ENCODE results near the gene HPRT1. TPM values are rescaled to one million over a fixed set of nuclear protein-coding genes. Genes with fewer than 3 reads are reported as not detected.

Gene HPRT1
- 13.5 and 14.5 TPM in 2 replicates for total RNA-seq (2014; rRNA removed; shearing (Covaris generic))
- 96.6 and 101 TPM in 2 replicates for total RNA-seq (2022)
- Bru-seq, nascent RNA: percentile 88 among the genes with signal in this experiment
- BruChase-seq, experiment 1, labeled RNA remaining after a 6-hour chase: percentile 89 among the genes with signal in this experiment
- BruChase-seq, experiment 2, labeled RNA remaining after a 2-hour chase: percentile 83 among the genes with signal in this experiment
- long read RNA-seq, transcript HPRT1-201 (9 exons, 1,407 nt): major isoform, 8 of 14 reads
- long read RNA-seq, partial matches to known transcripts: 4 of 14 reads
- long read RNA-seq, other reads (novel, unspliced or antisense): 2 of 14 reads

- CTCF ChIA-PET (ENCODE audit: unreplicated experiment): interaction anchor here (0.6 kb wide), 1 partner anchor 15 kb away, joined by 3 read pairs; no protein-coding TSS in a partner anchor
- Histone ChIP-seq H3K36me3 (ENCODE audit: insufficient read depth, low read length) (peaks cover 21% of the 10 kb centered on the region), H3K9me2 (ENCODE audit: insufficient read depth, low read length) (no peaks in the 10 kb centered on the region), H2AFZ (ENCODE audit: low read length) (peak within 1 kb of the TSS; percentile 95; the same call in 1 of the 2 replicates), H3K27ac (ENCODE audit: low read depth, low read length, poor library complexity, severe bottlenecking) (peak within 1 kb of the TSS; percentile 64), H3K4me3 (ENCODE audit: low read depth, low read length, poor library complexity, severe bottlenecking) (peak within 1 kb of the TSS; percentile 95), H3K9me3 (ENCODE audit: low read length) (no peaks in the 10 kb centered on the region), H4K20me1 (ENCODE audit: insufficient read depth, low read length) (no peaks in the 10 kb centered on the region; the same call in 1 of the 2 replicates), H3K4me2 (ENCODE audit: low read length) (peak within 1 kb of the TSS; percentile 96), H3K79me2 (ENCODE audit: insufficient read depth, low read depth, low read length) (peaks cover 43% of the 10 kb centered on the region), H3K4me1 (ENCODE audit: insufficient read depth, low read length, poor library complexity, severe bottlenecking) (peaks cover 32% of the 10 kb centered on the region)
- intact Hi-C loops (cut with micrococcal nuclease; ENCODE audit: unreplicated experiment): loop anchor here (2.0 to 5.0 kb wide), 2 partner anchors 17 to 73 kb away; no protein-coding TSS in a partner anchor
- no TSS peak for BruUV-seq (replicated peaks)
- peak; percentile 87 for DNase-seq (ENCODE audit: low spot score)
- POLR2A ChIA-PET: interaction anchor here (1.2 kb wide), 2 partner anchors 17 to 18 kb away, joined by 3 read pairs; no protein-coding TSS in a partner anchor
- TF ChIP-seq, protein P1, sequence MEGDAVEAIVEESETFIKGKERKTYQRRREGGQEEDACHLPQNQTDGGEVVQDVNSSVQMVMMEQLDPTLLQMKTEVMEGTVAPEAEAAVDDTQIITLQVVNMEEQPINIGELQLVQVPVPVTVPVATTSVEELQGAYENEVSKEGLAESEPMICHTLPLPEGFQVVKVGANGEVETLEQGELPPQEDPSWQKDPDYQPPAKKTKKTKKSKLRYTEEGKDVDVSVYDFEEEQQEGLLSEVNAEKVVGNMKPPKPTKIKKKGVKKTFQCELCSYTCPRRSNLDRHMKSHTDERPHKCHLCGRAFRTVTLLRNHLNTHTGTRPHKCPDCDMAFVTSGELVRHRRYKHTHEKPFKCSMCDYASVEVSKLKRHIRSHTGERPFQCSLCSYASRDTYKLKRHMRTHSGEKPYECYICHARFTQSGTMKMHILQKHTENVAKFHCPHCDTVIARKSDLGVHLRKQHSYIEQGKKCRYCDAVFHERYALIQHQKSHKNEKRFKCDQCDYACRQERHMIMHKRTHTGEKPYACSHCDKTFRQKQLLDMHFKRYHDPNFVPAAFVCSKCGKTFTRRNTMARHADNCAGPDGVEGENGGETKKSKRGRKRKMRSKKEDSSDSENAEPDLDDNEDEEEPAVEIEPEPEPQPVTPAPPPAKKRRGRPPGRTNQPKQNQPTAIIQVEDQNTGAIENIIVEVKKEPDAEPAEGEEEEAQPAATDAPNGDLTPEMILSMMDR (conservative IDR thresholded peaks at IDR 0.05; ENCODE audit: low read length): no peak
- no peak for TF ChIP-seq EZH2phosphoT487 (IDR thresholded peaks at IDR 0.05; ENCODE audit: borderline replicate concordance, low read depth, low read length)
These were observed at the start of gene HPRT1 for GRCh38 chrX:134460005-134460861. TSS of gene HPRT1 (plus strand) at chrX:134460165. CDS start at chrX:134460312, 147 bp downstream.

- Histone ChIP-seq H2AFZ (ENCODE audit: low read length) (no peak overlapping the region), H3K79me2 (ENCODE audit: insufficient read depth, low read depth, low read length) (no peaks in the 10 kb centered on the region), H3K4me3 (ENCODE audit: low read depth, low read length, poor library complexity, severe bottlenecking) (no peak overlapping the region), H3K4me2 (ENCODE audit: low read length) (no peak overlapping the region), H4K20me1 (ENCODE audit: insufficient read depth, low read length) (no peaks in the 10 kb centered on the region), H3K4me1 (ENCODE audit: insufficient read depth, low read length, poor library complexity, severe bottlenecking) (no peaks in the 10 kb centered on the region), H3K9me3 (ENCODE audit: low read length) (no peaks in the 10 kb centered on the region), H3K27ac (ENCODE audit: low read depth, low read length, poor library complexity, severe bottlenecking) (no peak overlapping the region), H3K36me3 (ENCODE audit: insufficient read depth, low read length) (peaks cover 61% of the 10 kb centered on the region), H3K9me2 (ENCODE audit: insufficient read depth, low read length) (no peaks in the 10 kb centered on the region)
- TF ChIP-seq, protein P1 (conservative IDR thresholded peaks at IDR 0.05; ENCODE audit: low read length): no peak
- TF ChIP-seq EZH2phosphoT487 (IDR thresholded peaks at IDR 0.05; ENCODE audit: borderline replicate concordance, low read depth, low read length): no peak
- CTCF ChIA-PET (ENCODE audit: unreplicated experiment): no interaction called here
- intact Hi-C loops (cut with micrococcal nuclease; ENCODE audit: unreplicated experiment): no loop called here
- POLR2A ChIA-PET: interaction anchor here (0.5 kb wide), 1 partner anchor 254 kb away, joined by 3 read pairs; no protein-coding TSS in a partner anchor
- DNase-seq (ENCODE audit: low spot score): no peak
- no TSS peak for BruUV-seq (replicated peaks)
These were observed 43.9 kb upstream of the HPRT1 start for GRCh38 chrX:134416087-134416486.

Measured in OCI-LY7 (cell line).